GM12873 (cell line): ENCODE measurements around the gene MYO7A.
A peak's percentile ranks its signal among the peaks of the same experiment; 100 is the strongest.

Experiments used
- TF ChIP-seq, protein P1 (sequence below): IDR thresholded peaks from 2 replicates; pipeline ENCODE4 v1.5.1; 2012; ENCODE audit warnings: low read depth, mild to moderate bottlenecking, moderate library complexity, low read length, control low read depth; ENCODE audit not compliant: insufficient read depth; ENCODE audit errors: missing control alignments

MYO7A gene

DNA sequence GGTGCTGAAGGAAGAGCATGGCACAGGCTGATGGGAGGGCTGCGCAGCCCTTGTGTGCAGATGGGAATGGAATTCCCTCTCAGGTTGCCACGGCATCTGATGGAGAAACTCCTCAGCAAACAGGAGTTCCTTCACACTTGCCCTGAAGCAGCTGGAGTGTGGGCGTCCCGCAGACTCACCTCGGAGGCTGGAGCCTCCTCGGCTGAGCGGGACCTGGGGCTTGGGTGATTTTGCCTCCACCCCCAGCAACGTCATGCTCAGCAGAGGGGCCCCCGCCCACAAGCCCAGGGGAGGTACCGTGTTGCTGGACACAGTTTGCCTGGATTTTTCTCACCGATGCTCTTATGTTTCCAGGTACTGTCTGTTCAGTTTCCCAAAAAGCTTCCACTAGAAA lies 63.4 kb downstream of the MYO7A start:
- TF ChIP-seq, protein P1, sequence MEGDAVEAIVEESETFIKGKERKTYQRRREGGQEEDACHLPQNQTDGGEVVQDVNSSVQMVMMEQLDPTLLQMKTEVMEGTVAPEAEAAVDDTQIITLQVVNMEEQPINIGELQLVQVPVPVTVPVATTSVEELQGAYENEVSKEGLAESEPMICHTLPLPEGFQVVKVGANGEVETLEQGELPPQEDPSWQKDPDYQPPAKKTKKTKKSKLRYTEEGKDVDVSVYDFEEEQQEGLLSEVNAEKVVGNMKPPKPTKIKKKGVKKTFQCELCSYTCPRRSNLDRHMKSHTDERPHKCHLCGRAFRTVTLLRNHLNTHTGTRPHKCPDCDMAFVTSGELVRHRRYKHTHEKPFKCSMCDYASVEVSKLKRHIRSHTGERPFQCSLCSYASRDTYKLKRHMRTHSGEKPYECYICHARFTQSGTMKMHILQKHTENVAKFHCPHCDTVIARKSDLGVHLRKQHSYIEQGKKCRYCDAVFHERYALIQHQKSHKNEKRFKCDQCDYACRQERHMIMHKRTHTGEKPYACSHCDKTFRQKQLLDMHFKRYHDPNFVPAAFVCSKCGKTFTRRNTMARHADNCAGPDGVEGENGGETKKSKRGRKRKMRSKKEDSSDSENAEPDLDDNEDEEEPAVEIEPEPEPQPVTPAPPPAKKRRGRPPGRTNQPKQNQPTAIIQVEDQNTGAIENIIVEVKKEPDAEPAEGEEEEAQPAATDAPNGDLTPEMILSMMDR: no peak

DNA sequence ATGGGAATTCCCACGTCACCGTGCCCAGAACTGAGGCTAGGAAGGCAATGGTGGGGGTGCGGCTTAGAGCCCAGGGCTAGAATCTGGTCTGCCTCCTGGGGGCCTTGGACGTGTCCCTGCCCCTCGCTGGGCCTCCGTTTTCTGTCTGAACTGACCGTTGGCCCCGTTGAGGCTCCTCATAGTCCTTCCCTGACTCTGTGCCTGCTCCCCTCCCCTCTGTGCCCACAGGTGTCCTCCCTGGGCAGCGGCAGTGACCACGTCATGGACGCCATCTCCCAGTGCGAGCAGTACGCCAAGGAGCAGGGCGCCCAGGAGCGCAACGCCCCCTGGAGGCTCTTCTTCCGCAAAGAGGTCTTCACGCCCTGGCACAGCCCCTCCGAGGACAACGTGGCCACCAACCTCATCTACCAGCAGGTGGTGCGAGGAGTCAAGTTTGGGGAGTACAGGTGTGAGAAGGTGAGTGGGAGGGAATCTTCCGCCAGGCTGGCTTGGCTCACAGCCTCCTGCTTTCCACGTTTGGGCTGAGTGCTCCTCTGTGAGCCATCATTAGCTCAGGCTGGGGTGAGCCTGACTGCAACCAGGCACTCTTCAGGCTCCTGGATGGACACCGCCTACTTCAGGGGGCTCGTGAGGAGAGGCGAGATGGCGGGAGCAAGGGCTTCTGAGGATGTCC lies 63.9 kb downstream of the MYO7A start:
- TF ChIP-seq, protein P1: peak; percentile 69

- TF ChIP-seq, protein P1: no peak
Observed at GRCh38 chr11:77193167-77193566, 65.1 kb downstream of the MYO7A start.

GRCh38 chr11:77193911-77194830 lies 66.1 kb downstream of the MYO7A start:
- TF ChIP-seq, protein P1: no peak

- TF ChIP-seq, protein P1: no peak
Observed at GRCh38 chr11:77195071-77195755, 67.2 kb downstream of the MYO7A start.

GRCh38 chr11:77196961-77197360 lies 68.9 kb downstream of the MYO7A start:
- TF ChIP-seq, protein P1: no peak

DNA sequence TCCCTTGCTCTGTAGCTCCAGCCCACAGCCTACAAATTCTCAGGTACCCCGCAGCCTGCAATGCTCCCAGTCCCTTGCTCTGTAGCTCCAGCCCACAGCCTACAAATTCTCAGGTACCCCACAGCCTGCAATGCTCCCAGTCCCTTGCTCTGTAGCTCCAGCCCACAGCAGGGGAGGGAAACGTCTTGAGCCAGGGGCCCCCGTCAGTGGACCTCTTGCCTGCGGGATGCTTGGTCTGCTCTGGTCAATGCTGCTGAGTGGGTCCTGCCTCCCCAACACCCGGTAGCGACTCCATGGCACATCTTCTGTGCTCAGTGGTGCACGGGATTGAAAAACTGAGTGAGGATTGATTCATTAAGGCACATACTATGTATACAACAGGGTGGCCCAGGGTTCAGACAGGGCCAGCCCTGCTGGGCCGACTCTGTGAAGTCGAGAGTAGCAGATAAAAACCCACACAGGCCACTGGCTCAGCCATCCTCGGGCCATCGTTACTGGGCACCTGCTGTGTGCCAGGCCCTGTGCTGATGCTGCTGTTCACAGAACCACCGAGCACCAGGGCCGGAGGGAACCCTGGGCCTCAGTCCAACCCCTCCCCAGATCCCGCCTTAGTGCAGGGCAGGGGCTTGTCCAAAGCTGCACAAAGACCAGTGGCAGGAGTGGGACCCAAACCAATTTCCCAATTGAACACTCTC lies 69.7 kb downstream of the MYO7A start:
- TF ChIP-seq, protein P1: no peak
